Tibial artery (tissue), 4 donors: ENCODE data around the gene DMAC2.
A peak's percentile ranks its signal among the peaks of the same experiment; 100 is the strongest.

Experiments
- DNase-seq, 2 donors: peaks; one replicate each; pipeline ENCODE4 v3.0.0-alpha.2; 2019
- H3K27ac ChIP-seq, 2 donors: fragments of 200-600 bp; sonication (generic) in 1 of 2; 1 replicate in 1 of 2; 2 replicates in 1 of 2; pipeline ENCODE4 v1.5.1; 2018 to 2019; ENCODE audit warnings: mild to moderate bottlenecking in 1 of 2
- H3K27me3 ChIP-seq, 2 donors: fragments of 200-600 bp; sonication (generic) in 1 of 2; one replicate each; pipeline versions ENCODE4 v1.5.1 to v1.6.0; 2016 to 2019
- H3K36me3 ChIP-seq, 3 donors: fragments of 200-600 bp; sonication (generic) in 2 of 3; one replicate each; pipeline ENCODE4 v1.5.1; 2016 to 2019; ENCODE audit warnings: mild to moderate bottlenecking in 2 of 3
- H3K4me1 ChIP-seq, 4 donors: fragments of 200-600 bp; sonication (generic) in 2 of 4; 1 replicate in 3 of 4; 2 replicates in 1 of 4; pipeline ENCODE4 v1.5.1; 2016 to 2019
- H3K4me3 ChIP-seq, 2 donors: fragments of 200-600 bp; sonication (generic) in 1 of 2; 1 replicate in 1 of 2; 2 replicates in 1 of 2; pipeline ENCODE4 v1.5.1; 2018 to 2019; ENCODE audit warnings: mild to moderate bottlenecking in 2 of 2
- H3K9me3 ChIP-seq, 3 donors: fragments of 200-600 bp; sonication (generic) in 1 of 3; one replicate each; pipeline ENCODE4 v1.5.1; 2016 to 2019
- intact Hi-C: fragments of 100-400 bp; cut with DNase I; formaldehyde crosslinking; loops from one replicate; pipeline ENCODE4 v1.15.0; 2023; ENCODE audit warnings: low total_unique reads
- TF ChIP-seq, protein P1 (sequence below), 2 experiments: fragments of 200-600 bp in 1 of 2; fragments of 450-650 bp in 1 of 2; IDR thresholded peaks; one replicate each; pipeline ENCODE4 v1.5.1; 2017 to 2019; ENCODE audit warnings: antibody characterized with exemption in 2 of 2, mild to moderate bottlenecking in 1 of 2, moderate library complexity in 1 of 2

Gene DMAC2

DNA sequence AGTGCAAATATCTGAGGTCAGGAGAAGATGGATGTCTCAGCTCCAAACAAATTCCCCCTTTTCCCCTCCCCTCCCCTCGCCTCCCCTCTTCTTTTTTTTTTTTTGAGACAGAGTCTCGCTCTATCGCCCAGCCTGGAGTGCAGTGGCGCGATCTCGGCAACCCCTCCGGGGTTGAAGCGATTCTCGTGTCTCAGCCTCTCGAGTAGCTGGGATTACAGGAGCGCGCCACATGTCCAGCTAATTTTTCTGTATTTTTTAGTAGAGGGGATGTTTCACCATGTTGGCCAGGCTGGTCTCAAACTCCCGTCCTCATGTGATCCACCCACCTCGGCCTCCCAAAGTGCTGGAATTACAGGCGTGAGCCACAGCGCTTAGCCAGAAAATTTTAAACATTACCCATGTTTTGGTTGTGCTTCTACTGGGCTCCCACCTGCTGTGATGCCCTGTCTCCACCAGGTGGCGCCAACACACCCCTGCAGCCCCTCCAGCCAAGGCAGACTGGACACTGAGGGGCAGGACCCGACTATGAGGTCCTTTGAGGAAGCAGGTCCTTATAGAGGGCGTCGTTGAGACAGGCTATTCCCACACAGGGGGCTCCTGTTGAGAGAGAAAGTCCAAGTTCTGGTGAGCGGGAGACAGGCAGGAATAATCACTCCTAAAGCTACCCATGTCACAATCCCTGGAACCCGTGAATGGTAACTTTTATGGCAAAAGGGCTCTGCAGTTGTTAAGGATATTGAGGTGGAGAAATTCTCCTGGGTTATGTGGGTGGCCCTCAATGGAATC, 9.6 kb upstream of the DMAC2 start:
- Histone ChIP-seq H3K4me1 (peaks cover 0 to 10% (median 3%) of the 10 kb centered on the region in 4 donors), H3K9me3 (no peaks in the 10 kb centered on the region), H3K27me3 (peaks cover 0 to 7% of the 10 kb centered on the region in 2 donors), H3K4me3 (peak overlapping the region; percentile 17 to 26), H3K27ac (no peak overlapping the region), H3K36me3 (no peaks in the 10 kb centered on the region)
- TF ChIP-seq, protein P1, sequence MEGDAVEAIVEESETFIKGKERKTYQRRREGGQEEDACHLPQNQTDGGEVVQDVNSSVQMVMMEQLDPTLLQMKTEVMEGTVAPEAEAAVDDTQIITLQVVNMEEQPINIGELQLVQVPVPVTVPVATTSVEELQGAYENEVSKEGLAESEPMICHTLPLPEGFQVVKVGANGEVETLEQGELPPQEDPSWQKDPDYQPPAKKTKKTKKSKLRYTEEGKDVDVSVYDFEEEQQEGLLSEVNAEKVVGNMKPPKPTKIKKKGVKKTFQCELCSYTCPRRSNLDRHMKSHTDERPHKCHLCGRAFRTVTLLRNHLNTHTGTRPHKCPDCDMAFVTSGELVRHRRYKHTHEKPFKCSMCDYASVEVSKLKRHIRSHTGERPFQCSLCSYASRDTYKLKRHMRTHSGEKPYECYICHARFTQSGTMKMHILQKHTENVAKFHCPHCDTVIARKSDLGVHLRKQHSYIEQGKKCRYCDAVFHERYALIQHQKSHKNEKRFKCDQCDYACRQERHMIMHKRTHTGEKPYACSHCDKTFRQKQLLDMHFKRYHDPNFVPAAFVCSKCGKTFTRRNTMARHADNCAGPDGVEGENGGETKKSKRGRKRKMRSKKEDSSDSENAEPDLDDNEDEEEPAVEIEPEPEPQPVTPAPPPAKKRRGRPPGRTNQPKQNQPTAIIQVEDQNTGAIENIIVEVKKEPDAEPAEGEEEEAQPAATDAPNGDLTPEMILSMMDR (IDR thresholded peaks at IDR 0.05) = peak; percentile 88 to 97
- peak; percentile 69 to 81 for DNase-seq
- intact Hi-C loops = no loop called here

DNA sequence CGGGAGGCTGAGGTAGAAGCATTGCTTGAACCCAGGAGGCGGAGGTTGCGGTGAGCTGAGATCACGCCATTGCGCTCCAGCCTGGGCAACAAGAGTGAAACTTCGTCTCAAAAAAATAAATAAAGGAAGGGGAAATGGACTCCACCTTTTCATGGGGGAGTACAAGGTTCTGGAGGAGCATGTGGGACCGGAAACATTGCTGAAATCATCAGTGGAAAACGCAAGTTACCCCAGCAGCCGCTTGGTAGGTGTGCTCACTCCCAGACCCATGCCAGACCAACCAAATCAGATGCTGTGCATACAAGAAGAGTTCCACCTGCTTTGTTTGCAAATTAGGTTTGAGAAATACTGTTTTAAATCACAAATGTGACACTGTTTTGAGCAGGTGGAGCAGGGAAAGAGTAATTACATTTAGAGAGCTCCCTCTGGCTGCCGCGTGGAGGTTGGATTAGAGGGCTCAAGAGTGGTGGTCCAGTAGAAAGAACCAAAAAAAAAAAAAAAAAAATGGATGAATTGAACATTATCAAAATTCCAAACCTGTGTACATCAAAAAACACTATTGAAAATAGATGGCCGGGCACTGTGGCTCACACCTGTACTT, 8.1 kb upstream of the DMAC2 start:
- H3K9me3 ChIP-seq = no peaks in the 10 kb centered on the region
- no peak overlapping the region for H3K27ac ChIP-seq
- TF ChIP-seq, protein P1 (IDR thresholded peaks at IDR 0.05) = no peak
- no peak overlapping the region for H3K4me3 ChIP-seq
- DNase-seq = no peak
- peaks cover 0 to 12% of the 10 kb centered on the region in 2 donors for H3K27me3 ChIP-seq
- H3K36me3 ChIP-seq = no peaks in the 10 kb centered on the region
- peaks cover 0 to 10% (median 3%) of the 10 kb centered on the region in 4 donors for H3K4me1 ChIP-seq
- intact Hi-C loops = no loop called here

DNA sequence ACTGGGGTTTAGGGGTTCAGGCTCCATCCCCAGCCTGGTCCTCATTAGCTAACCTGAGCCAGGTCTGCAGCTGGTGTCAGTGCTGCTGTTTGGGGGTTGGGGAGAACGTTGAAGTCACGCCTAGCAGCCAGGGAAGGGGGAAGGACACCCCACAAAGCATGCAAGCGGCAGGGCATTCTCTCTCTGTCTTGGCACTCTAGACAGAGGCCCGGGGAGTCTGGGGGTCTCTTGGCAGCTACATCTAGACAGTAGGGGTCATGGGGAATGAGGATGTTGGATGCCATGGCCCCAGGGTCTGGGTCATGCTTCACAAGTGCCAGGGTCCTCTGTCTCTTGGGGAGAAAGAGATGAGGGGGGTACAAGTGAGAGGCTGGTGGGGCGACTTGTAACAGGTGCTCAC, 5.9 kb upstream of the DMAC2 start:
- H3K9me3 ChIP-seq = no peaks in the 10 kb centered on the region
- no peak overlapping the region for H3K4me3 ChIP-seq
- H3K27me3 ChIP-seq = peaks cover 0 to 29% of the 10 kb centered on the region in 2 donors
- no peak overlapping the region for H3K27ac ChIP-seq
- TF ChIP-seq, protein P1 (IDR thresholded peaks at IDR 0.05) = no peak
- H3K36me3 ChIP-seq = no peaks in the 10 kb centered on the region
- DNase-seq = no peak
- intact Hi-C loops = no loop called here
- H3K4me1 ChIP-seq = peaks cover 0 to 10% (median 3%) of the 10 kb centered on the region in 4 donors

DNA sequence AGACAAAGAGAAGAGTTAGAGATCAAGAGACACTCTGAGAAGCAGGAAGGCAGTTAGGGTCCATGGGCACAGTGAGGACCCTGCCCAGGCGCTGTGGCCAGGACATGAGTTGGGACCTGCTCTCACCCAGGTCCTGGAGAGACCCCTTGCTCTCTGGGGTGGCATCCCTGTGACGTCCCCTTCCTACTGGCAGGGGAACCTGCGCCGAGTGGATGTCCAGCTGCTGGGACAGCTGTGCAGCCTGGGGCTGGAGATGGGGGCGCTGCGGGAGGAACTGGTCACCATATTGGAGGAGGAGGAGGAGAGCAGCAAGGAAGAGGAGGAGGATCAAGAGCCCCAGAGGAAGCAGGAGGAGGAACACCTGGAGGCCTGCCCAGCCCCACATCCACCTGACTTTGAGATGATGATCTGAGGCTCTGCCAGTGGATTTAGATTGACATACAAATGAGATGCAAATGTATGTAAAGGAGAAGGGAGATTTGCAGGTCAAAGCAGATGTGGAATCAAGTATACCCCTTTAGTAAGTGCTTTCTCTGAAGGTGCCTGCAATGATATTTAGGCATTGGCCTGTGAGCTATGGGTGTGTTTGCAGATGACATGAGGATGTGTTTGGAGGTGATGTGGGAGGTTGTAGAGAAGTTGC, 4.2 kb upstream of the DMAC2 start:
- H3K9me3 ChIP-seq = no peaks in the 10 kb centered on the region
- intact Hi-C loops = no loop called here
- peaks cover 0 to 29% of the 10 kb centered on the region in 2 donors for H3K27me3 ChIP-seq
- H3K27ac ChIP-seq = no peak overlapping the region
- no peaks in the 10 kb centered on the region for H3K36me3 ChIP-seq
- peaks cover 0 to 7% (median 3%) of the 10 kb centered on the region in 4 donors for H3K4me1 ChIP-seq
- no peak overlapping the region for H3K4me3 ChIP-seq
- no peak for DNase-seq
- TF ChIP-seq, protein P1 (IDR thresholded peaks at IDR 0.05) = no peak

DNA sequence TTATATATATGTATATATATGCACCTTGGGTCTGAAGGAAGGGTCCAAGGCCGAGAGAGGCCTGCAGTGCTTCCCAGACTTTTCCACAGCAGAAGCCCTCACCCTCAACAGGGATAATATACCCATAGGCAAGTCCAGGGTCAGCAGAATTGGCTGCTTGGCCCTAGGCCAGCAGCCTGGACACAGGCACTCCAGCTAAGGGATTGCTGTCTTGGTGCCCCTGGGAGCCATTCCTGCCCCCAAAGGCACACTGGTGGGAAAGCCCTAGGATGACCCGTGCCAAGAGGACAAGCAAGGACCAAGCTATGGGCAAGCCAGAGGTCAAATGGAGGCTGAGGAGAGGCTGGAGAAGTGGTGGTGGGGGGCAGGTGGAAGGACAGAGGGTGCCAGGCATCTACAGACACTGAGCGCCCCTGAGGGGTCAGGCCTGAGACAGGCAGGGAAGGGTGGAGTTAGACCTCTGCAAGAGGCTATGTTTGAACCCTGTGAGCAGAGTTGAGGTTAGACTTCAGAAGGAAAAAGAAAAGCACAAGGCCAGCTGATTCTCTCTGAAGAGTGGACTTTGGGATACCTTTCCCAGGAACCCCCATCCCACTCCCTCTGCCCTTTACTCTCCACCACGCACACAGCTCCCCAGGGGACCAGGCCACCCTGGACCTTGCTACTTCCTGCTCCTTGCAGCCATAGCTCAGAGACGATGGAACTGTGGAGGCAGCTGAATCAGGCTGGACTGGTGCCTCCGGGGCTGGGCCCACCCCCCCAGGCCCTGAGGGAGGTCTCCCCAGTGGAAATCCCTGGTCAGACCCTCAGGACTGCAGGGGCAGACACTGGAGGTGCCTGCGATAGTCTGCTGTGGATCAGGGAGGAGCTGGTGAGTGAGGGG, 3.0 kb upstream of the DMAC2 start, which contains the start of gene ERICH4:
TSS of gene ERICH4 (plus strand) at position 684 of the 883 bp plus-strand sequence. CDS start at position 698, 14 bp downstream.
- TF ChIP-seq, protein P1 (IDR thresholded peaks at IDR 0.05) = no peak
- DNase-seq = no peak
- intact Hi-C loops = no loop called here
- Histone ChIP-seq H3K27me3 (peaks cover 0 to 29% of the 10 kb centered on the region in 2 donors), H3K27ac (no peak within 1 kb of the TSS), H3K4me1 (peaks cover 0 to 9% (median 6%) of the 10 kb centered on the region in 4 donors), H3K36me3 (peaks cover 0 to 6% (median 0%) of the 10 kb centered on the region in 3 donors), H3K9me3 (no peaks in the 10 kb centered on the region), H3K4me3 (no peak within 1 kb of the TSS)
